ENCODE data around the gene CD8B2. TPM values are rescaled to one million over a fixed set of nuclear protein-coding genes. Genes with fewer than 3 reads are reported as not detected.
"Not testable (repeated sequence)": the region's sequence is repeated elsewhere in the genome, so short reads cannot be mapped to it uniquely, and the experiment has no call there.

CD8B2 gene
- total RNA-seq (2014; rRNA removed; shearing (Covaris generic)): not detected in 2 replicates
- 0.06 TPM in 1 of 2 replicates, not detected in the other for polyA plus RNA-seq (2016; fragmentation: Nextera tagmentation; extraction: Ambion mirVana)
- long read RNA-seq: 0 reads

DNA sequence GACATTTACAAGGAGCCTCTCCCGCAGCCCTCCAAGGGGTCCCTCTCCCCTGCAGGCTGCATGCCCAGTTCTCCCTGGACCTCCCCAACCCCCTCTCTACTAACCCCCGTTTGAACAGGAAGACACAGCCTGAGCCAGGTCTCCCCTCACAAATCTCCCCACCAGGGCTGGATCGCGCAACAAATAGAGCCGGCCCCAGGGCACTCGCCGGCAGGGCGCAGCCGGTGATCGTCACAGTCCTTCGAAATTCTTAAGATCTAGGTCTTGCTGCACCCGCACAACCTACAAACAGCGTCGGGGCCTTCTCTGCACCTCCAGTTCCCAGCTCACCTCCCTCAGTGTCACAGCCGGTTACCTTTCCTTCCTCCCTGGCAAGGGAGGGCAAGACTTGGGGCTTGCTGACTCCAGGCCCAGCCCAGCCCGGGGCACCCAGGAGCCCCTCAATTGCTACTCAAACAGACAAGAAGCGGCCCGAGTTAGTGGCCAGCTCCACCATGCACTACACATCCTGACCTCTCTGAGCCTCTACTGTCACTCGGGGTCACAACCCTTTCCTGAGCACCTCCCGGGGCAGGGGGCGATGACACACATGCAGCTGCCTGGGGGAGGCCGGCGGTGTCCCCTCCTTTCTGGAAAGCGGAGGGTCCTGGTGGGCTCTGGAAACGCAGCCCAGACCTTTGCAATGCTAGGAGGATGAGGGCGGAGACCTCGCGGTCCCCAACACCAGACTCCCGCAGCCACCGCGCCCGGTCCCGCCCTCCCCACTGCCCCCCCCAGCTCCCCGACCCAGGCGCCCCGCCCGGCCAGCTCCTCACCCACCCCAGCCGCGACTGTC lies at the start of gene CD8B2:
Gene CD8B2 (plus strand): TSS at position 814 of the 835 bp plus-strand sequence. CDS start 63 bp downstream, outside the sequence.
- H3K36me3 ChIP-seq (ENCODE audit: insufficient read depth); H3K9me3 Mint-ChIP-seq; H2AFZ ChIP-seq; H3K36me3 Mint-ChIP-seq (ENCODE audit: low read depth); H3K9me2 ChIP-seq (ENCODE audit: insufficient read depth); H3F3A ChIP-seq (replicated peaks; ENCODE audit: low read depth); H3K27ac ChIP-seq (ENCODE audit: low read depth); H3K4me1 ChIP-seq (ENCODE audit: insufficient read depth); H3K27me3 Mint-ChIP-seq (ENCODE audit: insufficient read depth, low read depth, poor library complexity); H4K20me1 ChIP-seq (replicated peaks; ENCODE audit: insufficient read depth); H3K79me2 ChIP-seq (replicated peaks; ENCODE audit: insufficient read depth); H3K27ac Mint-ChIP-seq; H3K4me1 Mint-ChIP-seq: not testable (repeated sequence)
- ATAC-seq: peak; percentile 78
- peak within 1 kb of the TSS; percentile 78 for H3K4me2 ChIP-seq
- peaks cover 19% of the 10 kb centered on the region for H3K27me3 ChIP-seq (ENCODE audit: insufficient read depth)
- peak within 1 kb of the TSS; percentile 53 for H3K4me3 ChIP-seq
- H3K4me3 Mint-ChIP-seq: peak within 1 kb of the TSS; percentile 60
- DNase-seq (ENCODE audit: low spot score): peak; percentile 51

DNA sequence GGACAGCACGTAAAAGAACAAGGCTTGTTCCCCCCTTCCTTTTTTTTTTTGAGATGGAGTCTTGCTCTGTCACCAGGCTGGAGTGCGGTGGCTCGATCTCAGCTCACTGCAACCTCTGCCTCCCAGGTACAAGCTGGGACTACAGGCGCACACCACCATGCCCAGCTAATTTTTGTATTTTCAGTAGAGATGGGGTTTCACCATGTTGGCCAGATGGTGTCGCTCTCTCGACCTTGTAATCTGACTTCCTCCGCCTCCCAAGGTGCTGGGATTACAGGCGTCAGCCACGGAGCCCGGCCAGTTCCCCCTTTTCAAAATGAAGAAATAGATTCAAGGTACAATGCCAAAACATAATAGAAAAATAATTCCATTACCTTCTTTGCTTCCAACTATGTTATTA lies 25.3 kb upstream of the CD8B2 start:
- not testable (repeated sequence) for H3K27ac Mint-ChIP-seq

DNA sequence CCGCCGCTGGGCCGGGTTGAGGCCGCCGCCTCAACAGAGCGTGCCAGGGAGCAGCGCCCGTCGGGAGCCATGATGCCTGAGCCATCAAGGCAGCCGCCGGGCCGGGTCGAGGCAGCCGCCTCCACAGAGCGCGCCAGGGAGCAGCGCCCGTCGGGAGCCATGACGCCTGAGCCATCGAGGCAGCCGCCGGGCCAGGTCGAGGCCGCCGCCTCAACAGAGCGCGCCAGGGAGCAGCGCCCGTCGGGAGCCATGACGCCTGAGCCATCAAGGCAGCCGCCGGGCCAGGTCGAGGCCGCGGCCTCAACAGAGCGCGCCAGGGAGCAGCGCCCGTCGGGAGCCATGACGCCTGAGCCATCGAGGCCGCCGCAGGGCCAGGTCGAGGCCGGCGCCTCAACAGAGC lies 19.6 kb upstream of the CD8B2 start:
- not testable (repeated sequence) for H3F3A ChIP-seq (replicated peaks; ENCODE audit: low read depth)

More for the DNA sequence above, 25.3 kb upstream of the CD8B2 start:
- H3K36me3 ChIP-seq (ENCODE audit: insufficient read depth); H4K20me1 ChIP-seq (replicated peaks; ENCODE audit: insufficient read depth); H3K4me3 ChIP-seq; H3K27me3 Mint-ChIP-seq (ENCODE audit: insufficient read depth, low read depth, poor library complexity); H3K9me3 Mint-ChIP-seq; H3K4me3 Mint-ChIP-seq; H3K27ac ChIP-seq (ENCODE audit: low read depth); H3K27me3 ChIP-seq (ENCODE audit: insufficient read depth); H3F3A ChIP-seq (replicated peaks; ENCODE audit: low read depth); H2AFZ ChIP-seq; H3K79me2 ChIP-seq (replicated peaks; ENCODE audit: insufficient read depth); H3K4me1 Mint-ChIP-seq; H3K9me2 ChIP-seq (ENCODE audit: insufficient read depth); H3K4me2 ChIP-seq; H3K4me1 ChIP-seq (ENCODE audit: insufficient read depth); H3K36me3 Mint-ChIP-seq (ENCODE audit: low read depth): not testable (repeated sequence)
- ATAC-seq (peak; percentile 66), DNase-seq (ENCODE audit: low spot score) (peak; percentile 34)
- TF ChIP-seq, protein P1, sequence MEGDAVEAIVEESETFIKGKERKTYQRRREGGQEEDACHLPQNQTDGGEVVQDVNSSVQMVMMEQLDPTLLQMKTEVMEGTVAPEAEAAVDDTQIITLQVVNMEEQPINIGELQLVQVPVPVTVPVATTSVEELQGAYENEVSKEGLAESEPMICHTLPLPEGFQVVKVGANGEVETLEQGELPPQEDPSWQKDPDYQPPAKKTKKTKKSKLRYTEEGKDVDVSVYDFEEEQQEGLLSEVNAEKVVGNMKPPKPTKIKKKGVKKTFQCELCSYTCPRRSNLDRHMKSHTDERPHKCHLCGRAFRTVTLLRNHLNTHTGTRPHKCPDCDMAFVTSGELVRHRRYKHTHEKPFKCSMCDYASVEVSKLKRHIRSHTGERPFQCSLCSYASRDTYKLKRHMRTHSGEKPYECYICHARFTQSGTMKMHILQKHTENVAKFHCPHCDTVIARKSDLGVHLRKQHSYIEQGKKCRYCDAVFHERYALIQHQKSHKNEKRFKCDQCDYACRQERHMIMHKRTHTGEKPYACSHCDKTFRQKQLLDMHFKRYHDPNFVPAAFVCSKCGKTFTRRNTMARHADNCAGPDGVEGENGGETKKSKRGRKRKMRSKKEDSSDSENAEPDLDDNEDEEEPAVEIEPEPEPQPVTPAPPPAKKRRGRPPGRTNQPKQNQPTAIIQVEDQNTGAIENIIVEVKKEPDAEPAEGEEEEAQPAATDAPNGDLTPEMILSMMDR (conservative IDR thresholded peaks at IDR 0.05; ENCODE audit: low read depth in 2 of 2): peak; percentile 39 to 52

DNA sequence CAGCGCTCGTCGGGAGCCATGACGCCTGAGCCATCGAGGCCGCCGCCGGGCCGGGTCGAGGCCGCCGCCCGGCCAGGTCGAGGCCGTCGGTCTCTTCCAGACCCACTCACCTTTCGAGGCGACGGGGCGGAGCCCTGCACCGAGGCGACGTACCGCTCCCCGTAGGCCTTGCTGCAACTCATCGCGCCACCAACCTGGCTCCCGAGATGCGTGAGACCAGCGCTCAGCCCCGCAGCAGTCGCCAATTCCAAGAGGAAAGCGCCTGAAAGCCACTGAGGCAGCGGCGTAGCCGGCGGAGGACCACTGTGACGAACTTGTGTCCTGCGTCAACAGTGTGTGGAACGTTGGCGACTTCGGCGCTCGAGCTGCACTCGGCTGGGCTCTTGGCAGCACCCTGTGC lies 19.1 kb upstream of the CD8B2 start, which contains the start of gene RGPD3:
Gene RGPD3 (minus strand): TSS at position 307 of the 400 bp plus-strand sequence. CDS start 125 bp downstream, at position 182.
- not testable (repeated sequence) for H3K9me2 ChIP-seq (ENCODE audit: insufficient read depth); ATAC-seq; H3K4me2 ChIP-seq; H3K4me1 ChIP-seq (ENCODE audit: insufficient read depth); H3K36me3 ChIP-seq (ENCODE audit: insufficient read depth); H3K36me3 Mint-ChIP-seq (ENCODE audit: low read depth); H3K27me3 Mint-ChIP-seq (ENCODE audit: insufficient read depth, low read depth, poor library complexity); H3K4me3 ChIP-seq; H3K4me1 Mint-ChIP-seq; DNase-seq (ENCODE audit: low spot score); H3F3A ChIP-seq (replicated peaks; ENCODE audit: low read depth); H4K20me1 ChIP-seq (replicated peaks; ENCODE audit: insufficient read depth); H3K79me2 ChIP-seq (replicated peaks; ENCODE audit: insufficient read depth); H3K4me3 Mint-ChIP-seq; H2AFZ ChIP-seq; H3K27ac Mint-ChIP-seq; H3K27me3 ChIP-seq (ENCODE audit: insufficient read depth); H3K27ac ChIP-seq (ENCODE audit: low read depth); H3K9me3 Mint-ChIP-seq

More for the DNA sequence above, 19.6 kb upstream of the CD8B2 start:
- not testable (repeated sequence) for H3K36me3 Mint-ChIP-seq (ENCODE audit: low read depth); H3K4me3 Mint-ChIP-seq; H3K4me1 Mint-ChIP-seq; H3K27ac Mint-ChIP-seq; H3K9me3 Mint-ChIP-seq; H3K9me2 ChIP-seq (ENCODE audit: insufficient read depth); H3K27me3 Mint-ChIP-seq (ENCODE audit: insufficient read depth, low read depth, poor library complexity); H4K20me1 ChIP-seq (replicated peaks; ENCODE audit: insufficient read depth); DNase-seq (ENCODE audit: low spot score); H3K4me1 ChIP-seq (ENCODE audit: insufficient read depth); H3K4me3 ChIP-seq; H3K79me2 ChIP-seq (replicated peaks; ENCODE audit: insufficient read depth); H3K4me2 ChIP-seq; H3K27me3 ChIP-seq (ENCODE audit: insufficient read depth); H2AFZ ChIP-seq; H3K27ac ChIP-seq (ENCODE audit: low read depth); ATAC-seq; H3K36me3 ChIP-seq (ENCODE audit: insufficient read depth)

Data from GM23338 (cell line).